ENCODE data around the gene TMEM205.
"Not testable (repeated sequence)": the region's sequence is repeated elsewhere in the genome, so short reads cannot be mapped to it uniquely, and the experiment has no call there.

DNA sequence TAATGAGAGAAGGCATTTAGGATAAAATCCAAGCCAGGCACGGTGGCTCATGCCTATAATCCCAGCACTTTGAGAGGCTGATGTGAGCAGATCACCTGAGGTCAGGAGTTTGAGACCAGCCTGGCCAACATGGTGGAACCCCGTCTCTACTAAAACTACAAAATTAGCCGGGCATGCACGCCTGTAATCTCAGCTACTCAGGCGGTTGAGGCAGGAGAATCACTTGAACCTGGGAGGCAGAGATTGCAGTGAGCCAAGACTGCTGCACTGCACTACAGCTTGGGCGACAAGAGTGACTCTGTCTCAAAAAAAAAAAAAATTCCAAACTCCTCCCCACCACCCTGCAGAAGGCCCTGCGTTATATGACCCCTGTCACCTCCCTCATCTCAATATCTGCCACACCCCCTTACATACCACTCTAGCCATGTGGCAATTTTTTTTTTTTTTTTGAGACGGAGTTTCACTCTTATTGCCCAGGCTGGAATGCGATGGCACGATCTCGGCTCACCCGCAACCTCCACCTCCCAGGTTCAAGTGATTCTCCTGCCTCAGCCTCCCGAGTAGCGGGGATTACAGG, 33.3 kb upstream of the TMEM205 start:
- TF ChIP-seq, protein P1, sequence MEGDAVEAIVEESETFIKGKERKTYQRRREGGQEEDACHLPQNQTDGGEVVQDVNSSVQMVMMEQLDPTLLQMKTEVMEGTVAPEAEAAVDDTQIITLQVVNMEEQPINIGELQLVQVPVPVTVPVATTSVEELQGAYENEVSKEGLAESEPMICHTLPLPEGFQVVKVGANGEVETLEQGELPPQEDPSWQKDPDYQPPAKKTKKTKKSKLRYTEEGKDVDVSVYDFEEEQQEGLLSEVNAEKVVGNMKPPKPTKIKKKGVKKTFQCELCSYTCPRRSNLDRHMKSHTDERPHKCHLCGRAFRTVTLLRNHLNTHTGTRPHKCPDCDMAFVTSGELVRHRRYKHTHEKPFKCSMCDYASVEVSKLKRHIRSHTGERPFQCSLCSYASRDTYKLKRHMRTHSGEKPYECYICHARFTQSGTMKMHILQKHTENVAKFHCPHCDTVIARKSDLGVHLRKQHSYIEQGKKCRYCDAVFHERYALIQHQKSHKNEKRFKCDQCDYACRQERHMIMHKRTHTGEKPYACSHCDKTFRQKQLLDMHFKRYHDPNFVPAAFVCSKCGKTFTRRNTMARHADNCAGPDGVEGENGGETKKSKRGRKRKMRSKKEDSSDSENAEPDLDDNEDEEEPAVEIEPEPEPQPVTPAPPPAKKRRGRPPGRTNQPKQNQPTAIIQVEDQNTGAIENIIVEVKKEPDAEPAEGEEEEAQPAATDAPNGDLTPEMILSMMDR (conservative IDR thresholded peaks at IDR 0.05; ENCODE audit: low read depth, low read length) = not testable (repeated sequence)
- not testable (repeated sequence) for TF ChIP-seq EZH2 (IDR thresholded peaks at IDR 0.05; ENCODE audit: low read length, unreplicated experiment)
